Stimulated activated CD8-positive, alpha-beta memory T cell treated with anti-CD3 and anti-CD28 coated beads, Interleukin-4, amount 100 ng/mL, for 1 hour (primary cell): Measurements from ENCODE around the gene CYP2J2.
"Not testable (repeated sequence)": the region's sequence is repeated elsewhere in the genome, so short reads cannot be mapped to it uniquely, and the experiment has no call there.

Experiments used
- DNase-seq, 2 donors: peaks; one replicate each; pipeline ENCODE4 v3.0.0-alpha.2; 2020; ENCODE audit warnings: low read depth in 2 of 2, low spot score in 1 of 2

Gene CYP2J2

GRCh38 chr1:59877108-59877682, 49.4 kb downstream of the CYP2J2 start:
- DNase-seq, result no peak

- no peak for DNase-seq
Observed at GRCh38 chr1:59871746-59872145, 54.8 kb downstream of the CYP2J2 start.

- no peak for DNase-seq
Observed at GRCh38 chr1:59866462-59866861, 60.1 kb downstream of the CYP2J2 start.

- no peak for DNase-seq
Observed at GRCh38 chr1:59857679-59858354, 68.8 kb downstream of the CYP2J2 start.

GRCh38 chr1:59856725-59857338, 69.7 kb downstream of the CYP2J2 start:
- DNase-seq, result no peak

- not testable (repeated sequence) for DNase-seq
Observed at GRCh38 chr1:59855297-59855696, 71.3 kb downstream of the CYP2J2 start.

- no peak for DNase-seq
Observed at GRCh38 chr1:59852117-59852516, 74.5 kb downstream of the CYP2J2 start.

GRCh38 chr1:59846895-59847282, 79.7 kb downstream of the CYP2J2 start:
- DNase-seq, result no peak

- no peak for DNase-seq
Observed at GRCh38 chr1:59846209-59846894, 80.2 kb downstream of the CYP2J2 start.

- DNase-seq, result no peak
Observed at GRCh38 chr1:59845091-59845490, 81.5 kb downstream of the CYP2J2 start.
